GM21390 (cell line): ENCODE data around the gene RPAP3.

Experiments
- ATAC-seq: cut with Tn5 transposase; IDR thresholded peaks from one replicate; pipeline ENCODE4 v1.9.1; 2021; ENCODE audit not compliant: unreplicated experiment

The RPAP3 gene

GRCh38 chr12:47722941-47723631 lies 17.3 kb upstream of the RPAP3 start:
- ATAC-seq = no peak

DNA sequence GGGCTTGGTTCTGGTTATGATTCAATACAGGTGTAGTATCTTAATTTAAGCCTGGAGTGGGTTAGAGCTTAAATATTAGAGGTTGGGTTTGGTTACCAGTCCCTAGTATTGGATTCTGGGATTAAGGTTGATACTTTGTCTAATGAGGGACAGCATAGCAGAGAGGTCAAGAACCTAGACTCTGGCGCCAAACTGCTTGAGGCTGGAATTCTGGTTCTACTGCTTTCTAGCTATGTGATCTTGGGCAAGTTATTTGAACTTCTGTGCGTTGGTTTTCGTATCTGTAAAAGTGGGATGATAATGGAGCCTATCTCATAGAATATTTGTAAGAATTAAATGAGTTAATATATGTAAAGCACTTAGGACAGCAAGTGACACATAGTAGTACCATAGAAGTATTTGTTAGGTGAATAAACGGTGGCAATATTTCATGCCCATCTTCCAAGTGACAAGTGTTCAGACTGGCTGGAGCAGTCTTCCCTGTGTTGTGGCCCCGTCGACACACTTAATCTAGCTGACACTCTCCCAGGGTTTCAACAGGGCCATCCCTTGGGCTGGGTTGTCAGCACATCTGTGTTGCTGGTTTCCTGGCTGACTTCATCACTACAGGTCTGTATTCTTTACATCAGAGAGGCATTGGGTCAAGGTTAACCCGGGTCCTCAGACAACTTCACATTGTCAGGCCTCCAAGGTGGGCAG lies 16.5 kb upstream of the RPAP3 start:
- ATAC-seq = no peak

- no peak for ATAC-seq
Measured at GRCh38 chr12:47721431-47721973, 15.7 kb upstream of the RPAP3 start.

- no peak for ATAC-seq
Measured at GRCh38 chr12:47718531-47718930, 12.7 kb upstream of the RPAP3 start.

GRCh38 chr12:47717443-47718193 lies 11.8 kb upstream of the RPAP3 start:
- ATAC-seq = no peak

- ATAC-seq = no peak
Measured at GRCh38 chr12:47717046-47717442, 11.2 kb upstream of the RPAP3 start.

DNA sequence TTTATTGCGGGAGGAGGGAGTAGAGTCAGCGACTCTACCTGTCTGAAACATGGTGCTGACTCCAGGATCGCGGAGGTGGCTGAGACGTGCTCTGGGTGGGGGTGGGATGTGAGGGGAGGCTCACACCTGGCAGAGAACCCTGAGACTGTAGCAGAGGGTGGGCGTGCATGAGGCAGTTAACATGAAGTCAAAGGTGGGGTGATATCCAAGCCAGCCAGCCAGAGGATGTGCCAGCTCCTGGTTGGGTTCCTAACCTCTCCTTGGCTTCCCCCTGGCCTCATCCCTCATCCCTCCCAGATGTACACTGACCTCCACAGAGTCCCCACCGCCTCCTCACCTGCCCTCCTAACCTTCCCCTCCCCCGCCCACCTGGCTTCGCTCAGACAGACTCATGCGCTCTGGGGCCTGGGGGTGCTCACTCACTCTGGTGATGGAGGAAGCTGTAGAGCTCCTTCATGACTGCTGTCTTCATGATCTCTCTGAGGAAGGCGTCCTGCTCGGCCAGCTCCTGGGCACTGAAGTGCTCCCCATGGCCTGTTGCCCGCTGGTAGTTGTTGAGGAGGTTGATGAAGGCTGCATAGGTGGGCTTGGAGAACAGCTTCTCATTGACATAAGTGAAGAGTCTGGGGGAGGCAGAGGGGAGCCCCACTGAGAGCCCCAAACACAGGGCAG lies 10.2 kb upstream of the RPAP3 start:
- ATAC-seq = no peak

GRCh38 chr12:47715393-47715876 lies 9.6 kb upstream of the RPAP3 start:
- ATAC-seq = peak; percentile 69

GRCh38 chr12:47714826-47715386 lies 9.1 kb upstream of the RPAP3 start:
- no peak for ATAC-seq

GRCh38 chr12:47712171-47712570 lies 6.3 kb upstream of the RPAP3 start:
- ATAC-seq = no peak

DNA sequence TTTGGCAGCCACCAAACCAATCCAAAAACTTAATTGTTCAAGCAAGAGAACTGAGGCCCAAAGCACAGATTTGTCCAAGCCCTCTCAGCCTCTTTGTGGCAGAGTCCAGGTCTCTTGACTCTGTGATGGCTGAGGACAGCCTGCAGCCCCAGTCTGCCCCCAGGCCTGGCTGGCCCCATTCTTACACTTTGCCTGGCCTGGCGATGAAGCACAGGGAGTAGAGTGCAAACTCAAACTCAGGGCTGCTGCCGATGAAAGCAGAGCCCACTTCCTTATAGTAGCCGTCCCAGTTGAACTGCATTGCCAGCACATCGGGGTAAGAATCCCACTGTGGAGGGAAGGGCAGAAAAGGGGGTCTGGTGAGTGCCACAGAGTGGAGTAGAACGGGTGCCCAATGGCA lies 5.6 kb upstream of the RPAP3 start:
- ATAC-seq = no peak

DNA sequence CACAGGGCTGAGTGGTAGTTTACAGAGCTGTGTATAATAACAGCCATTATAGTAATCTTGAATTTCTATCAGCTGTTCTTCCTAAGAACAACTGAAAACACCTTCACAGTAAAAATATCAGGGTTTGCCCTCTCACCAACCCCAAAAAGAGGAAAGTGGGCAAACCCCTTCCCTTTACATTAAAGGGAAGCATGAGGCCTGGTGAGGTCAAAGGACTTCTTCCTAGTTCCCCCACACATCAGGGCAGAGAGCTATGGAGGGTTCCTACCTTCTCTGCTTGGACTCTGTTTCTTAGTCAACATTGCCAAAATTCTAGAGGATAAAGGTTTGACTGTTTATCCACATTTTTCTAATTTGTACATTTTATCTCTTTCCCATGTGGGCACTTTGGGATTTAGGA lies 4.4 kb upstream of the RPAP3 start:
- ATAC-seq = no peak

DNA sequence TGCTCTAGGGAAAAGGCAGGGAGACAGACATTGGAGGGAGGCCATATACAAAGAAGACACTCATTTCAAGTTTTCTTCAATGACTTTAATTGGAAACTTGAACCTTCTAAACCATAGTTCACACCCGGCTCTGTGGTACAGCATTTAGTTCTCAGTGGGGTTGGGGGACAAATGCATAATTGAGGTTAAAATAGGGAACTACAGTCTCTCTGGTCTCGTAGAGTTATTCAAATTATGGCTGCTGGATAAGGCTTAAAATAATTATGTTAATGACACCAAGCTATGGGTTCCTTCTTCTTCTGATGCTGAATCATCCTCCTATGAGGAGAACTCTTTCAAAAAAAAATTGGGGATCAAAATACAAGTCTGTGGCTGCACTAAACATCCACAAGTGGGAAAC lies 3.8 kb upstream of the RPAP3 start:
- no peak for ATAC-seq

DNA sequence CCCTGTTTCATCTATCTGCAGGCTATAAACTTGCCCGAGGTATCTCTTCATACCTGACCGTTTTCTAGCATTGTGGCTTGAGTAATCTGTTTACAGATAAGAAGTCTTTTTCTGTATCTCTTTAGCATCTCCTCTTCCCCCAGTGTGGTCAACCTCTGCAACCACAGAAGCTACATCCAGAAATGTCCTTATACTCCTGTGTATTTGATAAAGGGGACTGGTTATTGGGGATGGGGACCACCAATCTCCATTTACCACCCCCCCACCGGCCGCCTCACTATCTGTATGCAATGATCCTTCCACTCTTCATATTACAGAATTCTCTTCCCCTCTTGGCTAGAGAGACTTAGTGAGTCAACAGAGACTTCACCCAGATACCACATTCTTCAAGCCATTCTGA lies 3.4 kb upstream of the RPAP3 start:
- no peak for ATAC-seq

DNA sequence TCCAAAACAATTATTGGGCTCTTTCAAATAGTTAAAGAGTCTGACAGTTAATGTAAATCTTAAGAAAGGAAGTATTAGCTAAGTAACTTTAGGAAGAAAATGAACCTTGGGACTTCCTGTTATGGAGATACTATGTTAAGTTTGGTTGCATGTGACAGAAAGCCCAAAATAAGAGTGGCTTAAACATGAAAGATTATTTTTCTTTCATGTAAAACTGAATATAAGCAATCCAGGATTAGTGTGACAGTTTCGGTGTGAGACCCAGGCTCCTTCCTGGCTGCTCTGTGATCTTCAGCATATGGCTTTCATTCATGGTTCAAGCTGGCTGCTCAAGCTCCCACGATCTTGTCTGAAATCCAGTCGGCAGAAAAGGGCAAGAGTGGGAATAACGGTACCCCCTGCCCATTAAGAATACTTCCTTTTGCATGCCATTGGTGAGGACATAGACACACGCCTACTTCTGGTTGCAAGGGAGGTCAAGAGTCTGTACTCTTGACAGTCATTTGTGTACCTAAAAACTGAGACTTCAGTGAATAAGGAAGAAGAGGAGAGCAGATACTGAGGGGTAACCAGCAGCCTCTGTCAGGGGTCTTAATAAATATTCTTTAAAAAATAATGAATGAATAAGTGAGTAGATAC lies 2.2 kb upstream of the RPAP3 start:
- no peak for ATAC-seq

GRCh38 chr12:47707355-47707754 lies 1.5 kb upstream of the RPAP3 start:
- no peak for ATAC-seq

GRCh38 chr12:47705229-47705565 lies 633 bp downstream of the RPAP3 start:
- no peak for ATAC-seq

DNA sequence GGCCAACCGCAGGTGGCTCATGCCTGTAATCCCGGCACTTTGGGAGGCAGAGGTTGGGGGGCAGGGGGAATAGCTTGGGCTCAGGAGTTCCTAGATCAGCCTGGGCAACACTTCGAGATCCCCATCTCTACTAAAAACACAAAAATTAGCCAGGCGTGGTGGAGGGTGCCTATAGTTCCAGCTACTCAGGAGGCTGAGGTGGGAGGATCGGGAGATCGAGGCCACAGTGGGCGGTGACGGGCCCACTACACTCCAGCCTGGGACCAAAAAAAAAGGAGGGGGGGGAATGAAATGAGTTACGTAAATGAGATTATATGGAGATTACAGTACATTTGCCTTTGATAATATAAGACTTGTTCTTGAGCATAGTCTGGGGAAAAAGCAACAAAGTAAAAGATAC lies 1.1 kb downstream of the RPAP3 start:
- ATAC-seq = no peak

DNA sequence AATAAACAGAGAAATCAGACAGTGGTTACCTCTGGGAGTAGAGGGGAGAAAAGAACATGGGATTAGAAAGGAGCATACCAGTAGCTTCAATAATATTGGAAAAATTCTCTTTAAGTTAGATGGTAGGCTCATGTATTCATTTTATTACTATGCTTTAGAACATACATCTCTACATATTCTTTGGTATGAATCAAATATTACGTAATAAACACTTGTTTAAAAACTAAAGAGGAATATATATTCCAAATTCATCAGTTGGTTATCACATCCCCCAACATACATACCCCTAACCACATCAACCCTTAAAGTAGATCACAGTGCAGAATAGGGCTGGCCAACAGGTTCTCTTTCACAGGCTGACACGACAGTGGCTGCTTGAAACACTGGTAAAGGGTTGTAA lies 5.6 kb downstream of the RPAP3 start:
- ATAC-seq = no peak

DNA sequence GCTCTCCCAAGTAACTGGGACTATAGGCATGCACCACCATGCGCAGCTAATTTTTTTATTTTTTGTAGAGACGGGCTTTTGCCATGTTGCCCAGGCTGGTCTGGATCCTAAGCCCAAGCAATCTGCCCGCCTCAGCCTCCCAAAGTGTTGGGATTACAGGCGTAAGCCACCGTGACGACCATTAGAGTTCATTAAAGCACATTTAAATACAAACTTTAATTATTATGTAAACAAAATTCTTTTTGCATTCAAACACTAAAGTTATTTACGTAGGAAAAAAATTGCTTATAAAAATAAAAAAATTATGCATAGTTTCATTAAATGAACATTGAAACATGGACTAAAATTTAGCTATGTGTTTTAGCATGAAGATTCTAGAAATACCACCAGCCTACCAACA lies 7.2 kb downstream of the RPAP3 start:
- no peak for ATAC-seq
